ENCODE measurements around the gene ZNF763.
A peak's percentile ranks its signal among the peaks of the same experiment; 100 is the strongest.
"Not testable (repeated sequence)": the region's sequence is repeated elsewhere in the genome, so short reads cannot be mapped to it uniquely, and the experiment has no call there.

Gene ZNF763

GRCh38 chr19:11964858-11965645, at the start of gene ZNF763:
TSS of gene ZNF763 (plus strand) at chr19:11965040. CDS start at chr19:11965209, 169 bp downstream.
- DNase-seq (ENCODE audit: low read depth), result peak; percentile 83

- DNase-seq (ENCODE audit: low read depth), result no peak
Observed at GRCh38 chr19:11921852-11922495, 42.9 kb upstream of the ZNF763 start.

GRCh38 chr19:11924886-11925650, 39.8 kb upstream of the ZNF763 start, which contains the start of gene ZNF700:
TSS of gene ZNF700 (plus strand) at chr19:11925107. CDS start at chr19:11925211, 104 bp downstream.
- peak; percentile 90 for DNase-seq (ENCODE audit: low read depth)

GRCh38 chr19:11925651-11926187, 39.1 kb upstream of the ZNF763 start:
- not testable (repeated sequence) for DNase-seq (ENCODE audit: low read depth)

GRCh38 chr19:11927227-11927626, 37.6 kb upstream of the ZNF763 start:
- DNase-seq (ENCODE audit: low read depth), result no peak

- no peak for DNase-seq (ENCODE audit: low read depth)
Observed at GRCh38 chr19:11931051-11931450, 33.8 kb upstream of the ZNF763 start.

GRCh38 chr19:11931513-11931912, 33.3 kb upstream of the ZNF763 start:
- DNase-seq (ENCODE audit: low read depth), result no peak

- not testable (repeated sequence) for DNase-seq (ENCODE audit: low read depth)
Observed at GRCh38 chr19:11935829-11936228, 29.0 kb upstream of the ZNF763 start.

GRCh38 chr19:11938383-11938782, 26.5 kb upstream of the ZNF763 start:
- not testable (repeated sequence) for DNase-seq (ENCODE audit: low read depth)

- DNase-seq (ENCODE audit: low read depth), result not testable (repeated sequence)
Observed at GRCh38 chr19:11941361-11941887, 23.4 kb upstream of the ZNF763 start.

- no peak for DNase-seq (ENCODE audit: low read depth)
Observed at GRCh38 chr19:11942008-11942842, 22.6 kb upstream of the ZNF763 start.

- no peak for DNase-seq (ENCODE audit: low read depth)
Observed at GRCh38 chr19:11942843-11943108, 22.1 kb upstream of the ZNF763 start.

GRCh38 chr19:11944656-11945055, 20.2 kb upstream of the ZNF763 start:
- DNase-seq (ENCODE audit: low read depth), result no peak

- DNase-seq (ENCODE audit: low read depth), result no peak
Observed at GRCh38 chr19:11948646-11949045, 16.2 kb upstream of the ZNF763 start.

GRCh38 chr19:11949201-11949600, 15.6 kb upstream of the ZNF763 start:
- no peak for DNase-seq (ENCODE audit: low read depth)

- not testable (repeated sequence) for DNase-seq (ENCODE audit: low read depth)
Observed at GRCh38 chr19:11949614-11950080, 15.2 kb upstream of the ZNF763 start.

GRCh38 chr19:11950312-11950711, 14.5 kb upstream of the ZNF763 start:
- no peak for DNase-seq (ENCODE audit: low read depth)

- DNase-seq (ENCODE audit: low read depth), result peak; percentile 48
Observed at GRCh38 chr19:11963566-11964355, 1.1 kb upstream of the ZNF763 start.

- DNase-seq (ENCODE audit: low read depth), result no peak
Observed at GRCh38 chr19:11964496-11964857, 363 bp upstream of the ZNF763 start.

GRCh38 chr19:11970174-11970573, 5.3 kb downstream of the ZNF763 start:
- DNase-seq (ENCODE audit: low read depth), result no peak

Measured in stimulated activated CD8-positive, alpha-beta memory T cell treated with anti-CD3 and anti-CD28 coated beads, Interleukin-4, amount 100 ng/mL, for 24 hours (primary cell).